BE2C (cell line): Measurements from ENCODE around the gene DET1.

Experiments used
- DNase-seq: peaks from one replicate; pipeline ENCODE4 v3.0.0-alpha.2; 2020
- H3K27me3 ChIP-seq: fragments of 250-450 bp; sonication (Bioruptor Pico); 2 replicates; pipeline ENCODE4 v1.5.1; 2020; ENCODE audit warnings: mild to moderate bottlenecking
- H3K36me3 ChIP-seq: fragments of 250-450 bp; sonication (Bioruptor Pico); 2 replicates; pipeline ENCODE4 v1.5.1; 2020; ENCODE audit warnings: mild to moderate bottlenecking
- H3K4me1 ChIP-seq: fragments of 250-450 bp; sonication (Bioruptor Pico); 2 replicates; pipeline ENCODE4 v1.5.1; 2020
- H3K4me3 ChIP-seq: 2 replicates; pipeline ENCODE4 v1.5.1; 2011; ENCODE audit warnings: low read depth, low read length
- H3K9me3 ChIP-seq: fragments of 250-450 bp; sonication (Bioruptor Pico); 2 replicates; pipeline ENCODE4 v1.5.1; 2020
- CTCF ChIP-seq: IDR thresholded peaks from 2 replicates; pipeline ENCODE4 v1.5.1; 2012; ENCODE audit warnings: mild to moderate bottlenecking, low read depth, low read length

Gene DET1

GRCh38 chr15:88509321-88509720 lies 37.2 kb downstream of the DET1 start:
- H3K9me3 ChIP-seq: no peaks in the 10 kb centered on the region
- H3K27me3 ChIP-seq: no peaks in the 10 kb centered on the region
- H3K4me3 ChIP-seq: no peak overlapping the region
- TF ChIP-seq CTCF: no peak
- DNase-seq: no peak
- H3K4me1 ChIP-seq: no peaks in the 10 kb centered on the region
- peaks cover 16% of the 10 kb centered on the region for H3K36me3 ChIP-seq

DNA sequence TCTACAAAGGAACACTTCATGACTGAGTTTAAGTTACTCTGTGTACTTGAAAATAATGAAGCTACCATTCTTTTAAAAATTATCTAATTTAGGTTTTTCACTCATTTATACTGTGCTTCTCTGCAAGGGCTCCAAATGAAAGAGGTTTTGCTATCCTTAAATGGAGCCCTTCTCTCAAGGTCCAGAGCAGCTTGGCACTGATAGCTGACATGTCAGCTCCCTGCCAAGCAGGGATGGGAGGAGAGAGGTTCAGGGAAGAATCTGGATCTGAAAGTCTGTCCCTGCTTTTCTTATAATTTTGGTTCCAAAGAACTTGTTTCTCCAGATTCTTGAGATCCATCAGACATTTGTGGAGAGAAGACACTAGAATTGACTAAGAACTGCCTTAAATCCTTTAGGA lies 39.9 kb downstream of the DET1 start:
- Histone ChIP-seq H3K36me3 (peaks cover 8% of the 10 kb centered on the region), H3K4me3 (no peak overlapping the region), H3K27me3 (no peaks in the 10 kb centered on the region), H3K4me1 (no peaks in the 10 kb centered on the region), H3K9me3 (no peaks in the 10 kb centered on the region)
- no peak for DNase-seq
- no peak for TF ChIP-seq CTCF

DNA sequence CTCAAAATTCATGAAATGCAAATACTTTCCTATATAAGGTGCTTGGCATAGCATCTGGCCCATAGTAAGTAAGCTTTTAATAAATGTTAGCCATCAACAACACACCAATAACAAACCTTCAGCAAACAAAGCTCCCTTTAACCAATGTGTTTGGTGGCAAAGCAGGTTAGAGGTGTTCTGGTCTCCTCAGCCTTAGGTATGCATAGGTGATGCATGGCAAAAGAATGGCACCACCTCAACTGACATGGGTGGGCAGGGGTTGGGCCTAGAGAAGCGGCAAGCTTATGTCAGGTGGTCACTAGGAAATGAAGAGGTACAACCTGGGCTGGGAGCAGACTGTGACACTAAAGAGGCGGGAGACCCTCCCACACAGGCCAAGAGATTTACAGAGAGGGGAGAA lies 40.8 kb downstream of the DET1 start:
- Histone ChIP-seq H3K4me3 (no peak overlapping the region), H3K9me3 (no peaks in the 10 kb centered on the region), H3K4me1 (no peaks in the 10 kb centered on the region), H3K36me3 (peaks cover 6% of the 10 kb centered on the region), H3K27me3 (no peaks in the 10 kb centered on the region)
- TF ChIP-seq CTCF: no peak
- DNase-seq: no peak

GRCh38 chr15:88504445-88504844 lies 42.0 kb downstream of the DET1 start:
- DNase-seq: no peak
- no peak for TF ChIP-seq CTCF
- Histone ChIP-seq H3K27me3 (no peaks in the 10 kb centered on the region), H3K36me3 (no peaks in the 10 kb centered on the region), H3K9me3 (no peaks in the 10 kb centered on the region), H3K4me3 (no peak overlapping the region), H3K4me1 (no peaks in the 10 kb centered on the region)

DNA sequence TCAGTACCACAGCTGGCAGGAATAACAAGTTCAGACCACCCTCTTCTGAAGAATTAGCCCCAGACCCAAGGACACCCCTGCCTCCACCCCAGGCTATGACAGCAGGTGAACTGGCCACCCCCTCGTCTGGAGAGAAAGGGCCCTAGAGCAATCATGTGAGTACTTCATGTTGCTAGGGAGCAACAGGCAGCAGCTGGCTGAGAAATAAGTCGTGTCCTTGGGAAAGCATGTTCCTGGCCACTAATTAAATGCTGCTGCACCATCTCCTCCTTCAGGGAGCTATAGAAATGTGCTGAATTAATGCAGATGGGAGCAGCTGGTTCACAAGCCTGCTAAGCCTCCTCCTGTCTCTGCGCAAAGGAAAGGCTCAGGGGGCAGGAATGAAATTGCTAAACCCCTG lies 47.5 kb downstream of the DET1 start:
- Histone ChIP-seq H3K4me1 (no peaks in the 10 kb centered on the region), H3K27me3 (no peaks in the 10 kb centered on the region)

More for the DNA sequence above, 47.5 kb downstream of the DET1 start:
- Histone ChIP-seq H3K36me3 (no peaks in the 10 kb centered on the region), H3K9me3 (no peaks in the 10 kb centered on the region), H3K4me3 (no peak overlapping the region)
- TF ChIP-seq CTCF: no peak
- no peak for DNase-seq
